IPS-20b (cell line): ENCODE results near the gene QKI.
"Not testable (repeated sequence)": the region's sequence is repeated elsewhere in the genome, so short reads cannot be mapped to it uniquely, and the experiment has no call there.

ENCODE experiments used
- H3K27ac ChIP-seq: one replicate; pipeline ENCODE4 v1.5.1; 2013; ENCODE audit warnings: low read length
- H3K27me3 ChIP-seq: 2 replicates; pipeline ENCODE4 v1.6.1; 2013; ENCODE audit warnings: mild to moderate bottlenecking, low read length, inconsistent platforms; ENCODE audit not compliant: insufficient read depth
- H3K36me3 ChIP-seq: 2 replicates; pipeline ENCODE4 v1.6.1; 2013; ENCODE audit warnings: low read depth, mild to moderate bottlenecking, inconsistent platforms, low read length, moderate library complexity; ENCODE audit not compliant: insufficient read depth
- H3K4me1 ChIP-seq: 2 replicates; pipeline ENCODE4 v1.6.1; 2013; ENCODE audit warnings: mild to moderate bottlenecking, control low read depth, inconsistent platforms, low read length, moderate library complexity; ENCODE audit not compliant: insufficient read depth
- H3K4me3 ChIP-seq: 2 replicates; pipeline ENCODE4 v1.5.1; 2013; ENCODE audit warnings: mild to moderate bottlenecking, low read length, inconsistent platforms
- H3K9ac ChIP-seq: 2 replicates; pipeline ENCODE4 v1.6.1; 2013; ENCODE audit warnings: low read depth, mild to moderate bottlenecking, inconsistent platforms, low read length, moderate library complexity
- H3K9me3 ChIP-seq: 2 replicates; pipeline ENCODE4 v1.6.1; 2013; ENCODE audit warnings: mild to moderate bottlenecking, low read depth, low read length, inconsistent platforms; ENCODE audit not compliant: insufficient read depth

The QKI gene

GRCh38 chr6:163380216-163380615 lies 34.3 kb upstream of the QKI start:
- H3K9me3 ChIP-seq, result no peaks in the 10 kb centered on the region
- H3K9ac ChIP-seq, result no peak overlapping the region
- H3K4me3 ChIP-seq, result no peak overlapping the region
- H3K27me3 ChIP-seq, result no peaks in the 10 kb centered on the region
- no peaks in the 10 kb centered on the region for H3K4me1 ChIP-seq
- H3K36me3 ChIP-seq, result no peaks in the 10 kb centered on the region
- H3K27ac ChIP-seq, result no peak overlapping the region

- no peak overlapping the region for H3K27ac ChIP-seq
- H3K27me3 ChIP-seq, result no peaks in the 10 kb centered on the region
- no peak overlapping the region for H3K4me3 ChIP-seq
- no peaks in the 10 kb centered on the region; the same call in 1 of the 2 replicates for H3K4me1 ChIP-seq
- H3K9me3 ChIP-seq, result no peaks in the 10 kb centered on the region
- H3K9ac ChIP-seq, result no peak overlapping the region
- no peaks in the 10 kb centered on the region for H3K36me3 ChIP-seq
Measured at GRCh38 chr6:163381118-163381756, 33.3 kb upstream of the QKI start.

- H3K36me3 ChIP-seq, H3K27me3 ChIP-seq, H3K9me3 ChIP-seq, H3K27ac ChIP-seq, H3K4me1 ChIP-seq, H3K4me3 ChIP-seq, H3K9ac ChIP-seq: not testable (repeated sequence)
Measured at GRCh38 chr6:163383396-163383795, 31.1 kb upstream of the QKI start.

- Histone ChIP-seq H3K27me3 (no peaks in the 10 kb centered on the region), H3K27ac (no peak overlapping the region), H3K4me1 (no peaks in the 10 kb centered on the region; the same call in 1 of the 2 replicates), H3K9me3 (no peaks in the 10 kb centered on the region), H3K4me3 (no peak overlapping the region), H3K9ac (no peak overlapping the region), H3K36me3 (no peaks in the 10 kb centered on the region)
Measured at GRCh38 chr6:163383912-163384311, 30.6 kb upstream of the QKI start.

- H3K9ac ChIP-seq, result no peak overlapping the region
Measured at GRCh38 chr6:163384510-163384909, 30.0 kb upstream of the QKI start.

GRCh38 chr6:163385503-163385902 lies 29.0 kb upstream of the QKI start:
- H3K9ac ChIP-seq, H3K27ac ChIP-seq, H3K4me1 ChIP-seq: not testable (repeated sequence)

More at GRCh38 chr6:163384510-163384909, 30.0 kb upstream of the QKI start:
- H3K27me3 ChIP-seq, result no peaks in the 10 kb centered on the region
- no peaks in the 10 kb centered on the region for H3K36me3 ChIP-seq
- no peak overlapping the region for H3K4me3 ChIP-seq
- no peaks in the 10 kb centered on the region for H3K9me3 ChIP-seq
- no peak overlapping the region for H3K27ac ChIP-seq
- H3K4me1 ChIP-seq, result no peaks in the 10 kb centered on the region; the same call in 1 of the 2 replicates

GRCh38 chr6:163386329-163386908 lies 28.1 kb upstream of the QKI start:
- Histone ChIP-seq H3K27ac (no peak overlapping the region), H3K4me3 (no peak overlapping the region), H3K27me3 (no peaks in the 10 kb centered on the region), H3K4me1 (no peaks in the 10 kb centered on the region; the same call in 1 of the 2 replicates), H3K9ac (no peak overlapping the region), H3K36me3 (no peaks in the 10 kb centered on the region), H3K9me3 (no peaks in the 10 kb centered on the region)

More at GRCh38 chr6:163385503-163385902, 29.0 kb upstream of the QKI start:
- H3K27me3 ChIP-seq, H3K4me3 ChIP-seq, H3K9me3 ChIP-seq, H3K36me3 ChIP-seq: not testable (repeated sequence)

- H3K4me1 ChIP-seq, result no peaks in the 10 kb centered on the region; the same call in 1 of the 2 replicates
- no peak overlapping the region for H3K4me3 ChIP-seq
- no peak overlapping the region for H3K27ac ChIP-seq
- H3K27me3 ChIP-seq, result no peaks in the 10 kb centered on the region
- H3K36me3 ChIP-seq, result no peaks in the 10 kb centered on the region
- H3K9me3 ChIP-seq, result no peaks in the 10 kb centered on the region
- H3K9ac ChIP-seq, result no peak overlapping the region
Measured at GRCh38 chr6:163387317-163387716, 27.2 kb upstream of the QKI start.

GRCh38 chr6:163389354-163389753 lies 25.2 kb upstream of the QKI start:
- Histone ChIP-seq H3K27me3 (no peaks in the 10 kb centered on the region), H3K27ac (no peak overlapping the region), H3K4me1 (no peaks in the 10 kb centered on the region; the same call in 1 of the 2 replicates), H3K4me3 (no peak overlapping the region), H3K9me3 (no peaks in the 10 kb centered on the region), H3K36me3 (no peaks in the 10 kb centered on the region), H3K9ac (no peak overlapping the region)

- H3K27me3 ChIP-seq, result no peaks in the 10 kb centered on the region
- H3K4me3 ChIP-seq, result no peak overlapping the region
- no peak overlapping the region for H3K9ac ChIP-seq
- H3K4me1 ChIP-seq, result peaks cover 8% of the 10 kb centered on the region; the same call in 1 of the 2 replicates
- H3K9me3 ChIP-seq, result no peaks in the 10 kb centered on the region
- no peaks in the 10 kb centered on the region for H3K36me3 ChIP-seq
- H3K27ac ChIP-seq, result no peak overlapping the region
Measured at GRCh38 chr6:163390770-163391169, 23.7 kb upstream of the QKI start.

- peaks cover 17% of the 10 kb centered on the region; the same call in 1 of the 2 replicates for H3K4me1 ChIP-seq
- no peaks in the 10 kb centered on the region for H3K9me3 ChIP-seq
- H3K36me3 ChIP-seq, result no peaks in the 10 kb centered on the region
- H3K9ac ChIP-seq, result no peak overlapping the region
- H3K27ac ChIP-seq, result no peak overlapping the region
- H3K27me3 ChIP-seq, result no peaks in the 10 kb centered on the region
- no peak overlapping the region for H3K4me3 ChIP-seq
Measured at GRCh38 chr6:163391985-163392384, 22.5 kb upstream of the QKI start.

GRCh38 chr6:163392533-163392932 lies 22.0 kb upstream of the QKI start:
- H3K4me1 ChIP-seq, result peaks cover 22% of the 10 kb centered on the region; the same call in 1 of the 2 replicates
- H3K36me3 ChIP-seq, result no peaks in the 10 kb centered on the region
- H3K27ac ChIP-seq, result no peak overlapping the region
- no peaks in the 10 kb centered on the region for H3K27me3 ChIP-seq
- no peak overlapping the region for H3K9ac ChIP-seq
- H3K4me3 ChIP-seq, result no peak overlapping the region
- no peaks in the 10 kb centered on the region for H3K9me3 ChIP-seq
